H1 (cell line): ENCODE results near the gene S100A12.

ENCODE experiments used
- CHD2 ChIP-seq: IDR thresholded peaks from 2 replicates; pipeline ENCODE4 v1.6.1; 2012; ENCODE audit warnings: low read length, improper control_type of control experiment
- EZH2 ChIP-seq: fragments of 200-600 bp; sonication (generic); IDR thresholded peaks from 2 replicates; pipeline ENCODE4 v1.7.1; 2012; ENCODE audit warnings: low read depth, mild to moderate bottlenecking, moderate library complexity, low read length, inconsistent platforms; ENCODE audit not compliant: severe bottlenecking
- FOSL1 ChIP-seq: IDR thresholded peaks from 2 replicates; pipeline ENCODE4 v1.6.1; 2011; ENCODE audit warnings: mild to moderate bottlenecking, low read depth, low read length, moderate library complexity; ENCODE audit not compliant: insufficient read depth
- GTF2F1 ChIP-seq: IDR thresholded peaks from 2 replicates; pipeline ENCODE4 v1.6.1; 2012; ENCODE audit warnings: low read depth, low read length, improper control_type of control experiment, borderline replicate concordance
- NANOG ChIP-seq: IDR thresholded peaks from 2 replicates; pipeline ENCODE4 v1.6.1; 2011; ENCODE audit warnings: low read length, low read depth, mild to moderate bottlenecking, inconsistent platforms; ENCODE audit not compliant: insufficient read depth, poor library complexity, severe bottlenecking
- NRF1 ChIP-seq: IDR thresholded peaks from 2 replicates; pipeline ENCODE4 v1.6.1; 2011; ENCODE audit warnings: mild to moderate bottlenecking, low read depth, low read length, improper control_type of control experiment
- TF ChIP-seq, protein P1 (sequence below), 3 experiments: IDR thresholded peaks; 1 replicate in 2 of 3; 2 replicates in 1 of 3; pipeline versions ENCODE4 v1.5.1 to v1.6.1; 2011; ENCODE audit warnings: low read length in 3 of 3, mild to moderate bottlenecking in 3 of 3, inconsistent platforms in 2 of 3, low read depth in 1 of 3, moderate library complexity in 1 of 3; ENCODE audit not compliant: insufficient read depth in 1 of 3; ENCODE audit errors: control extremely low read depth in 1 of 3

DNA sequence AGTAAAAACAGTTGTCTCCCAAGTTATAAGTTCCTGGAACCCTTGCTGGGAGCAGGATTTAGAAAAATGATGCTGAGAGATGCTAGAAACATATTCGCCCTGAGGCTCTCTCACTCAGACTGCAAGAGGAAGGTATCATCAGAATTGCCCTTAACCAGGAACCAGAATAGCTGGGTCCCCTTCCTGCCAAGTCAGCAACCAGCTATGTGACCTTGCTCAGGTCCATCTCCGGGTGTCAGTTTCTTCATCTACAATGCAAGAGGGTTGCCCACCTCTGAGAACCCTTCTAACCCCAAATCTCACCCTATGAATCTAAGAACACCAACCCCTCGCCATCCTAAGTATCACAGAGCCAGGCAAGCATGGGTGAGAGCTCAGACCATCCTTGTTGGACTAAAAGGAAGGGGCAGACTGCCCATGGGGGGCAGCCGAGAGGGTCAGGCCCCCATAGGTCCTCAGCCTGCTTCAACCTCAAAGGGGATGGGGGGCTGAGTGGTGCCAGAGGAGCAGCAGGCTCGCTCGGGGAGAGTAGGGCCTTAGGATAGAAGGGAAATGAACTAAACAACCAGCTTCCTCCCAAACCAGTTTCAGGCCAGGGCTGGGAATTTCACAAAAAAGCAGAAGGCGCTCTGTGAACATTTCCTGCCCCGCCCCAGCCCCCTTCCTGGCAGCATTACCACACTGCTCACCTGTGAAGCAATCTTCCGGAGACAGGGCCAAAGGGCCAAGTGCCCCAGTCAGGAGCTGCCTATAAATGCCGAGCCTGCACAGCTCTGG is 18.2 kb downstream of the S100A12 start:
- TF ChIP-seq CHD2 (no peak), FOSL1 (no peak), EZH2 (no peak), GTF2F1 (no peak), NANOG (no peak), NRF1 (no peak)
- TF ChIP-seq, protein P1, sequence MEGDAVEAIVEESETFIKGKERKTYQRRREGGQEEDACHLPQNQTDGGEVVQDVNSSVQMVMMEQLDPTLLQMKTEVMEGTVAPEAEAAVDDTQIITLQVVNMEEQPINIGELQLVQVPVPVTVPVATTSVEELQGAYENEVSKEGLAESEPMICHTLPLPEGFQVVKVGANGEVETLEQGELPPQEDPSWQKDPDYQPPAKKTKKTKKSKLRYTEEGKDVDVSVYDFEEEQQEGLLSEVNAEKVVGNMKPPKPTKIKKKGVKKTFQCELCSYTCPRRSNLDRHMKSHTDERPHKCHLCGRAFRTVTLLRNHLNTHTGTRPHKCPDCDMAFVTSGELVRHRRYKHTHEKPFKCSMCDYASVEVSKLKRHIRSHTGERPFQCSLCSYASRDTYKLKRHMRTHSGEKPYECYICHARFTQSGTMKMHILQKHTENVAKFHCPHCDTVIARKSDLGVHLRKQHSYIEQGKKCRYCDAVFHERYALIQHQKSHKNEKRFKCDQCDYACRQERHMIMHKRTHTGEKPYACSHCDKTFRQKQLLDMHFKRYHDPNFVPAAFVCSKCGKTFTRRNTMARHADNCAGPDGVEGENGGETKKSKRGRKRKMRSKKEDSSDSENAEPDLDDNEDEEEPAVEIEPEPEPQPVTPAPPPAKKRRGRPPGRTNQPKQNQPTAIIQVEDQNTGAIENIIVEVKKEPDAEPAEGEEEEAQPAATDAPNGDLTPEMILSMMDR (IDR thresholded peaks at IDR 0.05; ENCODE audit: control extremely low read depth in 1 of 3, insufficient read depth in 1 of 3, low read depth in 1 of 3, low read length in 3 of 3): no peak
